Erythroblast (primary cell): Measurements from ENCODE around the gene ZNF614.
"Not testable (repeated sequence)": the region's sequence is repeated elsewhere in the genome, so short reads cannot be mapped to it uniquely, and the experiment has no call there.

Experiments
- DNase-seq, 2 experiments: peaks; one replicate each; lab custom pipeline; 2025; lab: John Stamatoyannopoulos, UW
- GATA1 ChIP-seq: IDR thresholded peaks from 2 replicates; pipeline ENCODE4 v1.6.1; 2011; ENCODE audit warnings: low read depth, mild to moderate bottlenecking, control low read depth, low read length, moderate library complexity
- POLR2A ChIP-seq: IDR thresholded peaks from 2 replicates; pipeline ENCODE4 v1.6.1; 2011; ENCODE audit warnings: mild to moderate bottlenecking, low read length

Gene ZNF614

DNA sequence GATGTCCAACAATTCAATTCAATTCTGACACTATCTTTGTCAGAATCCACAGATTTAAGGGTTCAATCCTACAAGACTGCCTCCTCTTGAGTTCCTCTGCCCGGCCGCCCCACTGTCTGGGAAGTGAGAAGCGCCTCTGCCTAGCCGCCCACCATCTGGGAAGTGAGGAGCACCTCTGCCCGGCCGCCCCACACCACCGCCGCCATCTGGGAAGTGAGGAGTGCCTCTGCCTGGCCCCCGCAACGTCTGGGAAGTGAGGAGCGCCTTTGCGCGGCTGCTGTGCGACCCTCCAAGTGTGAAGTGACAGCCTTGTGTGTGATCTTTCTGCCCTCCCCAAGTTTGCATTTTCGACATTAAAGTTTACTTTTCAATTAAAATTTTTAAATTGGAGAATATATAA, 6.0 kb downstream of the ZNF614 start:
- DNase-seq, result no peak
- TF ChIP-seq POLR2A, result no peak
- no peak for TF ChIP-seq GATA1

DNA sequence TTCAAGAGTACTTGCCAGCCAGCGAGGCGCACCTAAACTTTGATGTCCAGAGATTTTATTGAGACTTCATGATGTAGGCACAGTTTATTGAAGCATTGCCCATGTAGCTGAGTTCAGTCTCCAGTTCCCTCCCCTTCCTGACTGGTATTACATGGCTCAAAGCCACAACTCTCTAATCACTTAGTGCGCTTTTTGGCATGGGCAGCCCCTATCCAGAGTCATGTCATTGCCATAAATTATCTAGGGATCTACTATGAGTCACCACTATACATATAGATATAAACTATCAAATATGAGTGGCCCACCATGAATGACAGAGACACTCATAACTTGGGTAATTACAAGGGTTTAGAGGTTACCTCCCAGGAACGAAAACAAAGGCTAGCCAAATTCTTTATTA, 7.7 kb downstream of the ZNF614 start:
- TF ChIP-seq GATA1, result no peak
- TF ChIP-seq POLR2A, result no peak
- no peak for DNase-seq

DNA sequence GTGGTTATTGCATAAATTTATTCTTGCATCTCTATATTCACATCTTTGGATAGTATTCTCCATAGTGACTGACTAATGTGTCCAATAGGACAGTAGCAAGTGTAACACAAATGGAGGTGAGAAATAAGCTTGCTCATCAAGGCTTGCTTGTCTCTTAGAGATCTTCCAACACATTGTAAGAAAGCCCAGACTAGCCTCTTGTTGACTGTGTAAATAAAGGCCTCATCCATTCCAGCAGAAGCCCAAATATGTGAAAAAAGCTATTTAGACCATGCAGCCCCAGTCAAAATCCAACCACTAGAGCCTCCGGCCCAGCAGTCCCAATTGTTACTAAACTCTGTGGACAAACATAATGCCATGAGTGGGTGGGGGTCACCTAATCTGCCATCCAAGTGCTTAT, 17.5 kb downstream of the ZNF614 start:
- no peak for DNase-seq
- TF ChIP-seq POLR2A (no peak), GATA1 (no peak)

DNA sequence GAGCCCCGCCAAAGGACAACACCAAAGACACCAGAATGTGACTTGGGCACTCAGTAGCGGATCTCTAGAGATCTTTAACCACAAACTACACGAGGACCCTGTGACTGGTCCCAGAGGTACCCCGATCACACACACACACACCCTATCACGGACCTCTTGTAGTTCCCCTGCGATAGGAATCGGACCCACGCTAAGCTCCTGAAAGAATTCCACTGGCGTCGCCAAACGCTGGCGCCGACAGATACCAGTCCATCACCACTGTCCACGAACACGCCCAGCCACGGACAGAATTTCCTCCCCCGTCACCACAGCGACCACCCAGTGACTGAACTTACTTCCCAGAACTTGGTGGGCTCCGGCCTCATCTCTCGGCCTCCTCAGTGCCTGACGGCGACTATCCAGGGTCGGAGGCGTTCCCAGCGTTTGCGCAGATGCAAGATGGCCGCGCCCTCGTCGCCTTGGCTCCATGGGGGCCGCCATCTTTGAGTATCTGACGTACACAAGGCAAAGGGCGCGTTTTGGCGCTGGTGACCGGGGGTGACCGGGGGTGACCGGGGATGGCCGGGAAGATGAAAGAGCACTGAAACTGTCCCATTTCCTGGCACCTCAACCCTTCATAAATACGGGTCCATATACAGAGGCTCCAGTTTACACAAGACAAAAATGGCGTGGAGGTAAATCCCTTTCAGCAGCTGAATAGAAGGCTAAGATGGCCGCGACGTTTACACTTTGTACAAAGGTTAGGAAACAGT, 20.2 kb downstream of the ZNF614 start, which contains the start of gene ZNF615:
ZNF615 (minus strand) TSS at position 406 of the 752 bp plus-strand sequence. CDS start 4,500 bp downstream, outside the sequence.
- peak; percentile 91 to 92 for DNase-seq
- TF ChIP-seq POLR2A (peak; percentile 44), GATA1 (no peak)

- TF ChIP-seq GATA1 (no peak), POLR2A (no peak)
- peak in 1 of 2 experiments; percentile 42 for DNase-seq
Measured at GRCh38 chr19:52007451-52007805, 20.8 kb downstream of the ZNF614 start.

DNA sequence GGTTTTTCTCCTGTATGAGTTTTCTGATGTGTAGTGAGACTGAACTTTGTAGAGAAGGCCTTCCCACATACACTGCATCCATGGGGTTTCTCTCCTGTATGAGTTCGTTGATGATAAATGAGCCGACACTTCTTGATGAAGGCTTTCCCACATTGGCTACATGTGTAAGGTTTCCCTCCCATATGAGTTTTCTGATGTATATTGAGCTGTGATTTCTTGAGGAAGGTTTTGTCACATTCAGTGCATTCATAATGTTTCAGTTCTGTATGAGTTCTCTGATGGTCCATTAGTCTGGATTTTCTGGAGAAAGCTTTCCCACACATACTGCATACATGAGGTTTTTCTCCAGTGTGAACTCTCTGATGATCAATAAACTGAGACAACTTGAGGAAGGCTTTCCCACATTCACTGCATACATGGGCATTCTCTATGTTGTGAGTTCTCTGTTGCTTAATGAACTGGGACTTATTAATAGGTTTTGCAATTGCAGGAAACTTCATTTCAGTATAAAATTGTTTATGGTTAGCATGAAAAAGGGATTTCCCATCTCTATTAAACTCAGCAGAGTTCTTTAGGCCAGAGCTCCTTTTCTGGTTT, 34.0 kb downstream of the ZNF614 start:
- TF ChIP-seq POLR2A (no peak), GATA1 (no peak)
- DNase-seq, result no peak

DNA sequence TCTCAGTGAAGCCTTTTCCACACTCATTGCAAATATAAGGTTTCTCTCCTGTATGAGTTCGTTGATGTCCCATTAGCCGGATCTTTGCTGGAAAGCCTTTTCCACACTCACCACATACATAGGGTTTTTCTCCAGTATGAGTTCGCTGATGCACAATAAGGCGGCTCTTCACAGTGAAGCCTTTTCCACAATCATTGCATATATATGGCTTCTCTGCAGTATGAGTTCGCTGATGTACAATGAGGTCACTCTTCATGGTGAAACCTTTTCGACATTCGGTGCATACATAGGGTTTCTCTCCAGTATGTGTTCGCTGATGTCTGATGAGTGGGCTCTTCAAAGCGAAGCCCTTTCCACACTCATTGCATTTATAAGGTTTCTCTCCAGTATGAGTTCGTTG, 34.8 kb downstream of the ZNF614 start:
- TF ChIP-seq POLR2A (no peak), GATA1 (no peak)
- DNase-seq, result no peak

DNA sequence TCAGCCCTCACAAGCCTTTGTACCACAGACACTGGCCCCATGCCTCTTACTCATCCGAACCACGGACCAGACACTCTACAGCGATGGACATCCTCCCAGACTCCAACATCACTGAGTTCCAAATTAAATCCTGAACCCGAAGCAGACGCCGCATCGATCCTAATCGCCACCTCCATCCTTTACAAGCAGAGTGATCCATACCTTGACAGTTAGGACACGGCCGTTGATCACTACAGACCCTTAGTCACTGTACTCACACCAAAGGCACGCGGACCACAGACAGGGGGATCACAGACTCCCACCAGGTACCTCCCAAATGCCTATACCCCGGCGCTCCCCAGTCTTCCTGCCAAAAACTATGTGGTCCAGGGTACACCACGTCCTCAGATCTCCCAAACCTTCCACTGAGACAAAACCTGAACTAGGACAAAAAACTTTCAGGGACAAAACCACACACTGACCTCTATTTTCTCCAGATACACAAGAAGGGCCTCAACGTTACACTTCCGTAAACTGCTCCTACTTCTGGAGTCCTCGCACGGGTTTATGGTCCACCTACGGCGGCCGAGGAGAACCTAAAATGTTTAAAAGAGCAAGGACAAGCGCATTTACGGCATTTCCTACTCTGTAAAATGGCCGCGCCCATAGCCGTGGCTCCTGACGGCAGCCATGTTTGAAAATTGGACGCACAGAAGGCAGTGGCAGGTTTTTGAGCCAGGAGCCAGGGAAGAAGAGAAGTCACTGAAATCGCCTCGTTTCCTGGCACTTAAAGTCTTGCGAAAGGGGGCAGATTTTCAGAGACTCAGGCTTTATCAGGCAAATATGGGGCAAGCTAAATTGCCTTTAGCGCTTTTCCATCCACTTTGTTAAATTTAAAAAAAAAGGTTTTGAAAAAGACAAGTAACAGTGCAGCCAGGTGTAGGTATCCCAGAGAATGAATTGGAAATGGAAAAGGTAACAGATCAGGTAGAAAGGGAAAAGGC, 41.6 kb downstream of the ZNF614 start, which contains the start of gene ZNF350:
ZNF350 (minus strand) TSS at position 532 of the 983 bp plus-strand sequence. CDS start 12,480 bp downstream, outside the sequence.
- peak; percentile 92 to 96 for DNase-seq
- TF ChIP-seq POLR2A (peak; percentile 73), GATA1 (no peak)

DNA sequence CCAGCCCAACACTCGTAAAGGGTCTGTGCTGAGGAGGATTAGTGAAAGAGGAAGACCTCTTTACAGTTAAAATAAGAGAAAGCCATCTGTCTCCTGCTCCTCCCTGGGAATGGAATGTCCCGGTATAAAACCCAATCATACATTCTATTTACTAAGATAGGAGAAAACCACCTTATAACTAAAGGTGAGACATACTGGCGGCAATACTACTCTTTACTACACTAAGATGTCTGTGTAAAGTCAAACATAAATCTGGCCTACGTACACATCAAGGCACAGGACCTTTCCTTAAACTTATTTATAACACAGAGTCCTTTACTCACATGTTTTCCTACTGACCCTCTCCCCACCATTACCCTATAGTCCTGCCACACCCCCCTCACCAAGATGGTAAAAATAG, 44.8 kb downstream of the ZNF614 start:
- TF ChIP-seq GATA1 (no peak), POLR2A (no peak)
- DNase-seq, result no peak

- DNase-seq, result not testable (repeated sequence)
Measured at GRCh38 chr19:51980926-51981325, 47.3 kb downstream of the ZNF614 start.

DNA sequence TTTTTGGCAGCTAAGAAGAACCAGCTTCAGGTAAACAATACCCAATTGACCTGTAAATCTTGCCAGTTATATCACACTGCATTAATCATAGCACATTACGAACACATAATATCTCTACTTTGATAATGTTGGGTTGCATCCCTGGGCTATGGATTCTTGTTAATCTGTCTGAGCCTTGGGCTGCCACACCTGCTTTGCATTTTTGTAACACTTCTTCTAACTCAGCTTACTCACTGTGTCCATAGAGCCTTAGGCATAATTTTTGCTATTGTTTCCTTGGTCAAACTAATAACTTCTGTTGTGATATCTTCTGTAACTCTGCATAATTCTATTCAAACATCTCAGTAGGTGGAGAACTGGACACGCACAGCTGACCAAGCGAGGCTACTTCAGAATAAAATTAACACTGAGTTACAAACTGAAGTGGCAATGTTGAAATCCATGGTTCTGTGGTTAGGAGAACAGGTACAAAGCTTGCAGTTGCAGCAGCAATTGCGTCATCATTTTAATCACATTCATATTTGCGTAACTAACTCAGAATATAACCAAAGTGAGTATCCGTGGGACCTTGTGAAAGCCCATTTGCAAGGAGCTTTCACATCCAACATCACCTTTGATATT, 48.0 kb downstream of the ZNF614 start:
- no peak for DNase-seq
- no peak for TF ChIP-seq GATA1
- no peak for TF ChIP-seq POLR2A

- no peak for TF ChIP-seq POLR2A
- TF ChIP-seq GATA1, result no peak
Measured at GRCh38 chr19:51978882-51979281, 49.3 kb downstream of the ZNF614 start.

DNA sequence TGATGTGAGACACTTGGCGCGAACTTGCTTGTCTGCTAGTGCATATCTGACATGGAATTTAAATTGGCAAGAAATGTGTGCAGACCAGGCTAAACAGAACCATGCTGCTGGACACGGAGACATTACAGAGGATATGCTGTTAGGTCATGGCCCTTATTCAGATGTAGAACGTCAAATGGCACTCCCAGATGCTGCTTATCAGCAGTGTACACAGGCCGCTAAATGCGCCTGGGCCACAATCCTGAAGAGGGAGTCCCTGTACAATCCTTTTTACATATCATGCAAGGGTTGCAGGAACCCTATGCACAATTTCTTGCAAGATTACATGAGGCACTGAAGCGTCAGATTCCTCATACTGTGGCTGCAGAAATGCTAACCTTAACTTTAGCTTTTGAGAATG, 50.8 kb downstream of the ZNF614 start:
- no peak for TF ChIP-seq GATA1
- TF ChIP-seq POLR2A, result no peak
- DNase-seq, result no peak

More at GRCh38 chr19:51978882-51979281, 49.3 kb downstream of the ZNF614 start:
- DNase-seq, result no peak

DNA sequence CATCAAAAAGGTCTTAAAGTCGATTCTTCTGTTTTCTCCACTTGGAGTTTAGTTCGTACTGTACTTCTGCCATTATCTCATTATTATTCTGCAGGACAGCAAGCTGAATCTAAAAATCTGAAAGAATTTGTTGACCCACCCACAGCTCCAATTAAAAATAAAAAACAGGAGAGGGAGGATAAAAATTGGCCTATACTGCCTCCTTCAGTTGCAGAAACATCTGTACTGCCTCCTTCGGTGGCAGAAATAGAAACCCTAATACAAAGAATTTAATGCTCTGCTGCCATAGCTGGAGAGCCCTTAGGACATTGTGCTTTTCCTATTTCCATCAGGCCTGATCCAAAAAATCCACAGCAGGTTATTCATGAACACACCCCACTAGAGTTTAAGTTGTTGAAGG, 51.3 kb downstream of the ZNF614 start:
- no peak for DNase-seq
- TF ChIP-seq GATA1 (no peak), POLR2A (no peak)

DNA sequence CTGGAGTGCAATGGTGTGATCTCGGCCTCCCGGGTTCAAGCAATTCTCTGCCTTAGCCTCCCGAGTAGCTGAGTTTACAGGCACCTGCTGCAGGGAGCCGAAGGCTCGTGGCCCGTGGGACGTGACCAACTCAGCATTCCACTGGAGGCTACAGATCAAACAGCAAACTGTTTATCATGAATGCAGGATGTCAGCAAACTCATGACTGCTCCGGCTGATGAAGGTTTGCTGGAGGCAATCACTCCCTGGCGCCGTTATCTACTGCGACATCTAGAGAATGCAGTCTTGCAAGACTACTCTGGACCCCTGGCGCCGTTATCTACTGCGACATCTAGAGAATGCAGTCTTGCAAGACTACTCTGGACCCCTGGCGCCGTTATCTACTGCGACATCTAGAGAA, 52.4 kb downstream of the ZNF614 start:
- DNase-seq, result not testable (repeated sequence)
